SU-DHL-6 (cell line): Measurements from ENCODE around the gene MPPED2.

ENCODE experiments used
- EZH2phosphoT487 ChIP-seq: fragments of 200-600 bp; sonication (generic), shearing (Covaris generic); conservative IDR thresholded peaks from 2 replicates; pipeline ENCODE4 v1.6.1; 2018; ENCODE audit warnings: mild to moderate bottlenecking, antibody characterized with exemption, low read length, moderate library complexity, mixed read lengths
- TF ChIP-seq, protein P1 (sequence below): fragments of 200-600 bp; sonication (generic); IDR thresholded peaks from one replicate; pipeline ENCODE4 v1.5.1; 2017; ENCODE audit warnings: antibody characterized with exemption, mild to moderate bottlenecking, low read length, moderate library complexity; ENCODE audit not compliant: insufficient read depth, poor library complexity, severe bottlenecking

GRCh38 chr11:30561691-30562415, 24.3 kb downstream of the MPPED2 start:
- TF ChIP-seq, protein P1, sequence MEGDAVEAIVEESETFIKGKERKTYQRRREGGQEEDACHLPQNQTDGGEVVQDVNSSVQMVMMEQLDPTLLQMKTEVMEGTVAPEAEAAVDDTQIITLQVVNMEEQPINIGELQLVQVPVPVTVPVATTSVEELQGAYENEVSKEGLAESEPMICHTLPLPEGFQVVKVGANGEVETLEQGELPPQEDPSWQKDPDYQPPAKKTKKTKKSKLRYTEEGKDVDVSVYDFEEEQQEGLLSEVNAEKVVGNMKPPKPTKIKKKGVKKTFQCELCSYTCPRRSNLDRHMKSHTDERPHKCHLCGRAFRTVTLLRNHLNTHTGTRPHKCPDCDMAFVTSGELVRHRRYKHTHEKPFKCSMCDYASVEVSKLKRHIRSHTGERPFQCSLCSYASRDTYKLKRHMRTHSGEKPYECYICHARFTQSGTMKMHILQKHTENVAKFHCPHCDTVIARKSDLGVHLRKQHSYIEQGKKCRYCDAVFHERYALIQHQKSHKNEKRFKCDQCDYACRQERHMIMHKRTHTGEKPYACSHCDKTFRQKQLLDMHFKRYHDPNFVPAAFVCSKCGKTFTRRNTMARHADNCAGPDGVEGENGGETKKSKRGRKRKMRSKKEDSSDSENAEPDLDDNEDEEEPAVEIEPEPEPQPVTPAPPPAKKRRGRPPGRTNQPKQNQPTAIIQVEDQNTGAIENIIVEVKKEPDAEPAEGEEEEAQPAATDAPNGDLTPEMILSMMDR = no peak
- TF ChIP-seq EZH2phosphoT487 = no peak
